Measurements from ENCODE around the gene TRAPPC2. TPM values are rescaled to one million over a fixed set of nuclear protein-coding genes. Genes with fewer than 3 reads are reported as not detected.
"Not testable (repeated sequence)": the region's sequence is repeated elsewhere in the genome, so short reads cannot be mapped to it uniquely, and the experiment has no call there.

TRAPPC2 gene
- polyA plus RNA-seq, 1 of the 3 experiments (the other 2 are of a cell fraction), result 10.4 TPM

GRCh38 chrX:13681595-13681994 lies 52.8 kb downstream of the TRAPPC2 start:
- Histone ChIP-seq H3K9me2 (no peaks in the 10 kb centered on the region), H3K27me3 (ENCODE audit: insufficient read depth) (no peaks in the 10 kb centered on the region; the same call in 1 of the 2 replicates), H2AFZ (ENCODE audit: low read depth) (no peak overlapping the region), H3K4me3 (ENCODE audit: low read depth in 2 of 2, low read length in 1 of 2) (no peak overlapping the region), H3K4me1 (ENCODE audit: control insufficient read depth in 1 of 2, insufficient read depth in 2 of 2, low read depth in 1 of 2, low read length in 1 of 2) (no peaks in the 10 kb centered on the region; a peak in 1 of 4 replicates), H3K9me3 (0 out of 2 replicates have a peak, but pooled peaks cover 3% of the 10 kb centered on the region), H3K36me3 (replicated peaks in 1 of 2; ENCODE audit: control insufficient read depth in 1 of 2, insufficient read depth in 2 of 2, low read length in 1 of 2) (no peaks in the 10 kb centered on the region), H3K4me2 (no peak overlapping the region), H3K79me2 (ENCODE audit: insufficient read depth) (no peaks in the 10 kb centered on the region), H3K9ac (no peak overlapping the region), H3F3A (replicated peaks; ENCODE audit: insufficient read depth) (no peaks in the 10 kb centered on the region), H4K20me1 (ENCODE audit: insufficient read depth) (no peaks in the 10 kb centered on the region), H3K27ac (ENCODE audit: low read depth in 2 of 2, low read length in 1 of 2) (no peak overlapping the region)
- CTCF ChIA-PET, result no interaction called here
- WGBS (ENCODE audit: low lambda C conversion rate), result 58% methylated on average over 7 of the region's 7 CpGs
- POLR2A ChIA-PET, result no interaction called here
- DNase-seq, result no peak
- TF ChIP-seq EP300 (IDR thresholded peaks at IDR 0.05; ENCODE audit: borderline replicate concordance in 1 of 2, low read depth in 1 of 2, low read length in 1 of 2) (no peak), TEAD4 (IDR thresholded peaks at IDR 0.05; ENCODE audit: borderline replicate concordance, insufficient read depth) (no peak), NRF1 (IDR thresholded peaks at IDR 0.05; ENCODE audit: low read depth, low read length) (no peak), MAX (IDR thresholded peaks at IDR 0.05; ENCODE audit: low read depth) (no peak), PBX3 (IDR thresholded peaks at IDR 0.05) (no peak), FOSL2 (IDR thresholded peaks at IDR 0.05; ENCODE audit: borderline replicate concordance, low read depth) (no peak), GATA2 (CRISPR knock-in tag; IDR thresholded peaks at IDR 0.05) (no peak), NFIC (IDR thresholded peaks at IDR 0.05; ENCODE audit: borderline replicate concordance) (no peak), ZBTB33 (IDR thresholded peaks at IDR 0.05; ENCODE audit: borderline replicate concordance, low read depth) (no peak), POLR2AphosphoS5 (IDR thresholded peaks at IDR 0.05; ENCODE audit: low read depth, low read length) (no peak), USF2 (IDR thresholded peaks at IDR 0.05; ENCODE audit: borderline replicate concordance, low read depth, low read length) (no peak), IRF3 (IDR thresholded peaks at IDR 0.05; ENCODE audit: low read depth, low read length) (no peak), GABPA (IDR thresholded peaks at IDR 0.05; ENCODE audit: low read depth) (no peak), USF1 (IDR thresholded peaks at IDR 0.05; ENCODE audit: borderline replicate concordance, low read depth) (no peak)

GRCh38 chrX:13679700-13680099 lies 54.7 kb downstream of the TRAPPC2 start:
- H3K4me3 ChIP-seq (ENCODE audit: low read depth in 2 of 2, low read length in 1 of 2); H3K79me2 ChIP-seq (ENCODE audit: insufficient read depth); CTCF ChIA-PET: not testable (repeated sequence)

More at GRCh38 chrX:13679700-13680099, 54.7 kb downstream of the TRAPPC2 start:
- H3K9ac ChIP-seq; H3K9me2 ChIP-seq; H4K20me1 ChIP-seq (ENCODE audit: insufficient read depth); H3K27me3 ChIP-seq (ENCODE audit: insufficient read depth); DNase-seq; H3K36me3 ChIP-seq (replicated peaks in 1 of 2; ENCODE audit: control insufficient read depth in 1 of 2, insufficient read depth in 2 of 2, low read length in 1 of 2); H3K4me1 ChIP-seq (ENCODE audit: control insufficient read depth in 1 of 2, insufficient read depth in 2 of 2, low read depth in 1 of 2, low read length in 1 of 2); H3K4me2 ChIP-seq; H2AFZ ChIP-seq (ENCODE audit: low read depth); POLR2A ChIA-PET; H3K27ac ChIP-seq (ENCODE audit: low read depth in 2 of 2, low read length in 1 of 2); H3F3A ChIP-seq (replicated peaks; ENCODE audit: insufficient read depth); H3K9me3 ChIP-seq: not testable (repeated sequence)
- WGBS (ENCODE audit: low lambda C conversion rate), result 60% methylated on average over 4 of the region's 4 CpGs
